ENCODE measurements around the gene PAPPA2.

GRCh38 chr1:176699821-176700220, 236.8 kb downstream of the PAPPA2 start:
- TF ChIP-seq, protein P1, sequence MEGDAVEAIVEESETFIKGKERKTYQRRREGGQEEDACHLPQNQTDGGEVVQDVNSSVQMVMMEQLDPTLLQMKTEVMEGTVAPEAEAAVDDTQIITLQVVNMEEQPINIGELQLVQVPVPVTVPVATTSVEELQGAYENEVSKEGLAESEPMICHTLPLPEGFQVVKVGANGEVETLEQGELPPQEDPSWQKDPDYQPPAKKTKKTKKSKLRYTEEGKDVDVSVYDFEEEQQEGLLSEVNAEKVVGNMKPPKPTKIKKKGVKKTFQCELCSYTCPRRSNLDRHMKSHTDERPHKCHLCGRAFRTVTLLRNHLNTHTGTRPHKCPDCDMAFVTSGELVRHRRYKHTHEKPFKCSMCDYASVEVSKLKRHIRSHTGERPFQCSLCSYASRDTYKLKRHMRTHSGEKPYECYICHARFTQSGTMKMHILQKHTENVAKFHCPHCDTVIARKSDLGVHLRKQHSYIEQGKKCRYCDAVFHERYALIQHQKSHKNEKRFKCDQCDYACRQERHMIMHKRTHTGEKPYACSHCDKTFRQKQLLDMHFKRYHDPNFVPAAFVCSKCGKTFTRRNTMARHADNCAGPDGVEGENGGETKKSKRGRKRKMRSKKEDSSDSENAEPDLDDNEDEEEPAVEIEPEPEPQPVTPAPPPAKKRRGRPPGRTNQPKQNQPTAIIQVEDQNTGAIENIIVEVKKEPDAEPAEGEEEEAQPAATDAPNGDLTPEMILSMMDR (IDR thresholded peaks at IDR 0.05; ENCODE audit: low read length): no peak
- TF ChIP-seq EZH2 (IDR thresholded peaks at IDR 0.05; ENCODE audit: borderline replicate concordance, low read length): no peak
